Loucy (cell line): ENCODE results near the gene AFTPH.

Source experiments
- EZH2phosphoT487 ChIP-seq: fragments of 200-600 bp; IDR thresholded peaks from 2 replicates; pipeline ENCODE4 v1.6.1; 2018; ENCODE audit warnings: antibody characterized with exemption, mild to moderate bottlenecking, moderate library complexity, borderline replicate concordance
- TF ChIP-seq, protein P1 (sequence below): fragments of 200-600 bp; sonication (generic); conservative IDR thresholded peaks from 2 replicates; pipeline ENCODE4 v1.5.1; 2014; ENCODE audit warnings: mild to moderate bottlenecking, antibody characterized with exemption, low read length

DNA sequence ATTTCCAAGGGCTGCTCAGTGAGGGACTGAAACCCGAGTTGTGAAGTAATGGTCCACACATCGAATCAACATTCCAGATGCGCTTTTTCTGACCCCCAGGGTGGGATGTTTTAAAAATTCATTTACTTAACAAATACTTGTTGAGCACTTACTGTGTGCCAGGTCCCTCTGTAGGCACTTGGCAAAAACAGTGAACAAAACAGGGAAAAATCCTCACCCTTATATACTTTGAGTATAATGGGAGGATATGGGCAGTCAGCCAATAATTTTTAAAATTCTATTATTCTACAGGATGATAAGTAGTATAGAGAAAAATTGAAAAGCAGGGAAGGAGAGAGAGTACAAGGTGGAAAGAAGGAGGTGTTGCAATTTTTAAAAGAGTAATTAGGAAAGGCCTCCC lies 31.3 kb upstream of the AFTPH start:
- TF ChIP-seq, protein P1, sequence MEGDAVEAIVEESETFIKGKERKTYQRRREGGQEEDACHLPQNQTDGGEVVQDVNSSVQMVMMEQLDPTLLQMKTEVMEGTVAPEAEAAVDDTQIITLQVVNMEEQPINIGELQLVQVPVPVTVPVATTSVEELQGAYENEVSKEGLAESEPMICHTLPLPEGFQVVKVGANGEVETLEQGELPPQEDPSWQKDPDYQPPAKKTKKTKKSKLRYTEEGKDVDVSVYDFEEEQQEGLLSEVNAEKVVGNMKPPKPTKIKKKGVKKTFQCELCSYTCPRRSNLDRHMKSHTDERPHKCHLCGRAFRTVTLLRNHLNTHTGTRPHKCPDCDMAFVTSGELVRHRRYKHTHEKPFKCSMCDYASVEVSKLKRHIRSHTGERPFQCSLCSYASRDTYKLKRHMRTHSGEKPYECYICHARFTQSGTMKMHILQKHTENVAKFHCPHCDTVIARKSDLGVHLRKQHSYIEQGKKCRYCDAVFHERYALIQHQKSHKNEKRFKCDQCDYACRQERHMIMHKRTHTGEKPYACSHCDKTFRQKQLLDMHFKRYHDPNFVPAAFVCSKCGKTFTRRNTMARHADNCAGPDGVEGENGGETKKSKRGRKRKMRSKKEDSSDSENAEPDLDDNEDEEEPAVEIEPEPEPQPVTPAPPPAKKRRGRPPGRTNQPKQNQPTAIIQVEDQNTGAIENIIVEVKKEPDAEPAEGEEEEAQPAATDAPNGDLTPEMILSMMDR: no peak
- TF ChIP-seq EZH2phosphoT487: no peak
